ENCODE results near the gene MNT.

DNA sequence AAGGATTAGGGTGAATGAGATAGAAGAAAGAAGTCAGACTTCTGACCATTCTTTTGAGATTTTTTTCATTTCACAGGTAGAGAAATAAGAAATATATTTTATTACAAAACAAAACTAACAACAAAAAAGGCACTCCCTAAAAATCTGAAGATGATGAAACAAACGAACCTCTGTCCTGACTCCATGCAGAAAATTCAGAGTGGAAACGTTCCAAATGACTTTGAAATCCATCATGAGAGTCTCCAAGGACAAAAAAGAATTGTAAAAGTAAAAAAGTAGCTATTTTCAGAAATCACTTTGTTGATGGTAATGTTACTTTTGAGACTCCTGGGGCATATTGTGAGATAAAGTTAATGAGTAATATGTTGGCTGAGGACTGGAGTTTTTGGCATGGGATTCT lies 26.4 kb upstream of the MNT start:
- TF ChIP-seq EZH2 (IDR thresholded peaks at IDR 0.05) (no peak), POLR2AphosphoS5 (IDR thresholded peaks at IDR 0.05; ENCODE audit: borderline replicate concordance, low read depth, low read length) (no peak), FOXP2 (optimal IDR thresholded peaks at IDR 0.05; ENCODE audit: control extremely low read depth, extremely low read length, insufficient read depth) (no peak)

Measured in SK-N-MC (cell line).